ENCODE results near the gene OR2S2.
"Not testable (repeated sequence)": the region's sequence is repeated elsewhere in the genome, so short reads cannot be mapped to it uniquely, and the experiment has no call there.

Gene OR2S2, protein sequence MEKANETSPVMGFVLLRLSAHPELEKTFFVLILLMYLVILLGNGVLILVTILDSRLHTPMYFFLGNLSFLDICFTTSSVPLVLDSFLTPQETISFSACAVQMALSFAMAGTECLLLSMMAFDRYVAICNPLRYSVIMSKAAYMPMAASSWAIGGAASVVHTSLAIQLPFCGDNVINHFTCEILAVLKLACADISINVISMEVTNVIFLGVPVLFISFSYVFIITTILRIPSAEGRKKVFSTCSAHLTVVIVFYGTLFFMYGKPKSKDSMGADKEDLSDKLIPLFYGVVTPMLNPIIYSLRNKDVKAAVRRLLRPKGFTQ

DNA sequence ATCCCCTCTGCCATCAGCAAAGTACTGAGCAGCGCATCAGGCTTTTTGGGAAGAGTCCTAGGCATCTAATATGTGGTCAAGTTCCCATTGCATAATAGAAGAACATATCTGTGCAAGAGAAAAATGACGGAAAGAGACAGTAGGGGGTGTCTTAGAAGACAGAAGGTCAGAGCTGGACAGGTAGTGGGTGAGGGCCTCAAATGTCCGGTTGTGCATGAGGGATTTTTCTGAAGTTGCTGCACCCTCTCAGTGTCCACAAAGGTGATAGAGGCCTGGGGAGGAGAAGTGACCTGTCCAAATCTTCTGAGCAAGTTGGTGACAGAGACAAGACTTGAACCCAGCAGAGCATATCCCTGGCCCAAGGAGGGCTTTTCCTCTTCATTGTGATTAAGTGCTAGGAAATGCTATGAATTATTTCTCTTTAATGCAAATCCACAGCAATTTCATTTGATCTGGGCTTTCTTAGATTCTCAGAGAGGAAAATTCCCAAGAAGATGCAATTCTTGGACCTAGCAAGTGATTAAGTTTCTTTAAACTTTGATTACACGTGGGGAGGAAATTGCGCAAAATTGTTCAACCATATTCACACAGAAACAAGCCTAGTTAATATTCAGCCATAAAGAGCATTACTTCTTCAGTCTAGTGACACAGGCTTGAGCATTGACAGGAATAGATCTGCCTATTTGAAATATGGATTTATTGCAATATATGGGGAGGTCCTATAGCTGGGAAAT is at the start of gene OR2S2:
Gene OR2S2 (minus strand): TSS at position 51 of the 734 bp plus-strand sequence. CDS start 56 bp downstream, outside the sequence.
- no peak for DNase-seq

GRCh38 chr9:36007316-36007708 is 49.4 kb upstream of the OR2S2 start:
- no peak for DNase-seq

- DNase-seq, result no peak
These were observed 48.8 kb upstream of the OR2S2 start for GRCh38 chr9:36006549-36007315.

DNA sequence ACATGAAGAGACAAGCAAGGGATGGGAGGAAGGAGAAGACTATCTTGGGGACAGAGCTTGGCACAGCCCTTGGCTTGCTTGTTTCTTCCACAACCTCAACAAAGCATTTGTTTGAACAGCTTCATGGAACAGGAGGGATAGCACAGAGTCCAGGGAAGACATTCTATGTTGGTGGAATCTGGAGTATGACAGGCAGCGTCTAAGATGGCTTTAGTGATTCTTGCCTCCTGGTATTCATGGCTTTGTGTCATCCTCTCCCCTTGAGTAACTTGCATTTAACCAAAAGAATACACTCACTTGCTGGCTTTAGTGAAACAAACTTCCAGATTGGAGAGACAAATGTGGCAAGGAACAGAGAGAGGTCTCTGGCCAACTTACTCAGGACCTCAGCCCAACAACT is 47.9 kb upstream of the OR2S2 start:
- DNase-seq, result no peak

DNA sequence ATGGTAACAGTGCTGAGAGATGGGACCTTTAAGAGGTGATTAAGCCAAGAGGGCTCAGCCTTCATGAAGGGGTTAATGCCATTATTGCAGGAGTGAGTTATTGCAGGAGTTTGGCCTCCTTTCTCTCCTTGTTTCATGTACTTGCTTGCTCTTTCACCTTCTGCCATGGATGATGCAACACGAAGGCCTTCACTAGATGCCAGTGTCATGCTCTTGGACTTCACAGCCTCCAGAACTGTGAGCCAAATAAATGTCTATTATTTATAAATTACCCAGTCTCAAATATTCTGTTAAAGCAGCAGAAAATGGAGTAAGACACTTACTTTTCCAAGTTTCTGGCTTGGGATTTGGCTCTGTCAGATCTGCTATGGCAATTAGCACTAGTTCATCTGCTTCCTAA is 40.4 kb upstream of the OR2S2 start:
- no peak for DNase-seq

- not testable (repeated sequence) for DNase-seq
These were observed 39.1 kb upstream of the OR2S2 start for GRCh38 chr9:35997016-35997415.

DNA sequence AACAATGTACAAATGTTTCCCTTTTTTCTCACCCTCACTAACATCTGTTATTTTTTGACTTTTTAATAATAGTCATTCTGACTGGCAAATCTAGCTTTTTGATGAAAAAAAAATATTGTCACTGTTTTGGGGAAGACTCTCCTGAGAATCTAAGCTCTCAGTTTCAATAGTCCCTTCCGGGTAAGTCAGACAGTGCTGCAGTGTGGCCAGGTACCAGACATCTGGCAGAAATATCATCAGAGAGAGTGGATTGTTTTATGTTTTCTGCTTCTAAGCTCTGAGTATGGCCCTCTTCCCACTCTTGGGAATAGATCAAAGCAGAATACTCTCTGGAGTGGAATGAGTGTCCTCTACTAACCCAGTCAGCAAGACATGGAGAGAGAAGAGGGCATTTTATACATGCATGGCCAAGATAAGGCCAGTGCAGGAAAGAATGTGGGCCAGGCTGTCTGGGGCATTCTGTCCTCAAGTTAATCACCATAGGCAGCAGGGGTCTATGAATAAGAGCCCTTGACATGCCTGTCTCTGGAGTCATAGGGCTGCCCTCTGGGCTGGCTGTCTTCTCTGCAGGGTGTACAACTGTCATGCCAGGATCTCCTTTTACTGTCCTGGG is 38.5 kb upstream of the OR2S2 start:
- no peak for DNase-seq

- no peak for DNase-seq
These were observed 37.0 kb upstream of the OR2S2 start for GRCh38 chr9:35994959-35995358.

DNA sequence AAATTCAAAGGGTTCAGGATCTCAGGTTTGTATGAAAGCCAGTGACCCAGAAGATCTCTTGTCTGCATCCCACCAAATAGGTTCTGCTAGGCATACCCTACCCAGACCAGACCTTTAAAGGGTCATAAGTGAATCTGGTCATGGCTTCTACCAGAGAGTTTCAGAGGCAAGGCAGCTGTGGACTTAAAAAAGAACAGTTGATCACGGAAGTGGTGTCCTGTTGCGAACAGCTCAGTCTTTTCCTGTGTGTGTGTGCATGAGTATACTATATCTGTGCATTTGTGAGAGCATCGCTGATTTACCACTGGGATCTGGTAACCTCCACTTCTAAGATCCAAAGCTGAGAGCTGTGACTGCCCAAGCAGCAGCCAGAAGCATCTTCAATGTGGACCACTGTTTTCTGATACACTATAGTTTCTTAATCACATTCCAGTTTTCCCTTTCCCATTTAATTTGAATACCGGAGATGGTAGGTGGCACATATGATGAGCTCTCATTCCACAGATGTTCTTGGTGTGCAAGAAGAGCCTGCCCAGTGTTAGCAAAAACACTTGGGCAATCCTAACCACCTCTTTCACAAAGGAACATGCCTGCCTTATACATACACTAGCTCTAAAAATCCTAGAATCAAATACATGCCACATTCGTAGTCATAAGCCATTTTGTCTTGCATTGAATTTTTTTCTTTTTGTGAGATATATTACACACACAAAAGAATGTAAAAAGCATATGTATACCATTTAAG is 36.2 kb upstream of the OR2S2 start:
- DNase-seq, result no peak

- DNase-seq, result not testable (repeated sequence)
These were observed 35.2 kb upstream of the OR2S2 start for GRCh38 chr9:35993136-35993535.

- DNase-seq, result no peak
These were observed 32.2 kb upstream of the OR2S2 start for GRCh38 chr9:35990155-35990554.

GRCh38 chr9:35984021-35984420 is 26.1 kb upstream of the OR2S2 start:
- DNase-seq, result no peak

DNA sequence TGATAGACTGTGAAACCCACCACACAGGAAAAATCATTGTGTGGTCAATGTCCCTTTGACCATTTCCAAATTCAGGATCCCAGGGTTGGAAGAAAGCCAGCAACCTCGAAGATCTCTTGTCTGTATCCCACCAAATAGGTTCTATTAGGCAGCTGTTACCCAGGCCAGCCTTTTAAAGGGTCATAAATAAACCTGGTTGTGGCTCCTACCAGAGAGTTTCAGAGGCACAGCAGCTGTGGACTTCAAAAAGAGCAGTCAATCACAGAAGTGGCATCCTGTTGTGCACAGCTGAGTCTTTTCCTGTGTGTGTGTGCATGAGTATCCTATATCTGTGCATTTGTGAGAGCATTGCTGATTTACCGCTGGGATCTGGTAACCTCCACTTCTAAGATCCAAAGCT is 23.7 kb upstream of the OR2S2 start:
- no peak for DNase-seq

DNA sequence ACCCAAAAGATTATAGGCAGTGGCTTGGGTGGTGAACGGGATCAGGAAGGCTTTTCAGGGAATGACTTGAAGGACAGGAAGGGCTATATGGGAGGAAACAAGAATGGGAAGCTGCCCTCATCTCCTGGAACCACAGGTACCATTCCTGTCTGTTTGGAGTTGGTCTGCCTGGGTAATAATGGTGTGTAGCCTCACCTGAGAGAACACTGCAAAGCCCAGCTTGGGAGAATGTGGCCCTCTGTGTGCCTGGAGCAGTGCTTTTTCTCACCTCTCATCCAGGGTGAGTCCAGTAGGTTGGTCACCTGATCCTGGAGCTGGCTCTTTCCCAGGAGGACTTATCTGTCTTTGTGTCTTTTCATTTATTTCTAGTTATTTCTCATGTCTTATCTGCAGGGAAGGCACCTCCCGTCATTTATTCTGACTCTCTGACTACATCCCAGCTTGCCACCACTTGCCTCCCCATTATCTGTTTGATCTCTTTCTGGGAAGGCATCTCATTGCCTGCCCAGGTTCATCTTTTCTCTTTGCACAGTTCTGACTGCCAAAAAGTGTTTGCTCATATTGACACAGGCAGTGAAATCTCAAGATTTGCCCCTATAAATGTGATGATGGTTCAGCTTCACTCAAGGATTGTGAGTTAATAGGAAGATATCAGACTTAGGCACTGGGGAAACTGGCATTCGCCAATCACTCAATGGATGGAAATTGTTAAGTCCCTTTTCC is 22.5 kb upstream of the OR2S2 start:
- DNase-seq, result no peak

GRCh38 chr9:35978792-35979191 is 20.8 kb upstream of the OR2S2 start:
- no peak for DNase-seq

DNA sequence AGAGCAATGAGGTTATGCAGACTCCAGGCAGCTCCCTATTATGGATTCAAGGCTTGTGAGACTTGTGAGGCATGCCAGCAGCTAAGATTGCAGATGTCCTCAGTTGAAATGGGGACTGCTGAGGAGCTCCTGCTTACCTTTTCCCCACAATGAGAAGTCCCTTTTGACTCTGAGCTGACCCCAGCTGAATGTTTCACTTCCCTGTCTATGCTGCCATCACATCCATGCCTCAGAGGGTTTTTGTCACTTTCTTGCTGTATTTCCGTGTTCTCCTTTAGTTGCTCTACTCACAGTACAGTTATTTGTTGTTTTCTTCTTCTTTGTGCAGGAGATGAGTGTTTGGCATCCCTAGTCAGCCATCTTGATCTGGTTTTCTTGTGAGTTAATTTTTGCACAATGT is 18.8 kb upstream of the OR2S2 start:
- DNase-seq, result no peak

GRCh38 chr9:35974800-35975199 is 16.8 kb upstream of the OR2S2 start:
- DNase-seq, result no peak

DNA sequence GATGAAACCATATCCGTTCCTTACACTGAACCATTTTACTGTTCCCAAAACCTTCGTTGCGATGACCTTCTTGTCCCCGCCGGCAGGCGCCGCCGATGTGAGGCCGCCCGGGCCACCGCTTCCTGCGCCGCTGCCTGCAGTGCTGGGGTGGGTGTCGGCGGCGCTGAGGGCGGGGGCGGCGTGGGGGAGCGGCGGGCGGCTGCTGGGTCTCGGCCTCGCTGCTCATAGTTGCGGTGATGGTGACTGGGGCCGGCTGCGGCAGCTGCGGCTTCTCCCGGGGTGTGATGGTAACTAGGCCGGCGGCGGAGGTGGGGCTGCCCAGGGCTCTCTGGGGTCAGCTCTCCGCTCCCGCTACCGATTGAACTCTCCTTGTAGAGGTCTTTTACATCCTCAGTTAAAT is 14.1 kb upstream of the OR2S2 start:
- peak; percentile 32 to 40 for DNase-seq

DNA sequence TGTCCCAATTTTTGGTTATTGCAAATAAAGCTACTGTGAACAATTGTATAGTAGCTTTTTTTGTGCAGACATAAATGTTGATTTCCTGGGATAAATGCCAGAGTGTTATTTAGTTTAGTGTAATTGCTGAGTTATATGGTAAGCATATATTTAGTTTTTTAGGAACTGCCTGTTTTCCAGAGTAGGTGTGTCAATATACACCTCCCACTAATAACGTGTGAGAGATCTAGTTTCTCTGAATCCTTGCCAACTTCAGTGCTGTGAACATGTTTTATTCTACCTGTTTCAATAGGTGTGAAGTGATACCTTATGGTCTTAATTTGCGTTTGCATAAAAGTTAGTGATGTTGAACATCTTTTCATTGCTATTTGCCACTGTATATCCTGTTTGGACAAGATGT is 9.1 kb upstream of the OR2S2 start:
- no peak for DNase-seq

DNA sequence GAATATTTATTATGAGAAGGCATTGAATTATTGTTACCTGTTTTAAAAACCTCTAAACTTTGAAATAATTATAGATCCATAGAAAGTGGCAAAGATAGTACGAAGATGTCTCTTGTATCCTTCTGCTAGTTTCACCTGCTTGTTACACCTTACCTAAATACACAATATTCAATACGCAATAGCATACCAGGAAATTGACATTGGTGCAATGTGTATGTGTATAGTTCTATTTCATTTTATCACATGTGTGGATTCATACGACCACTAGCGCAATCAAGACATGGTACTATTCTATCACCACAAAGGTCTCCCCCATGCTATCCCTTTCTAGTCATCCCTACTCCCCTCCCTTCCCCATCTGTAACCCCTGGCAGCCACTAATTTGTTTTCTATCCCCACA is 8.5 kb upstream of the OR2S2 start:
- DNase-seq, result no peak

GRCh38 chr9:35965011-35965410 is 7.1 kb upstream of the OR2S2 start:
- DNase-seq, result no peak
